Measurements from ENCODE around the gene MIOS. TPM values are rescaled to one million over a fixed set of nuclear protein-coding genes. Genes with fewer than 3 reads are reported as not detected.

The MIOS gene
- polyA plus RNA-seq, 3 donors: 18.3 to 32.6 (median 20.2) TPM

GRCh38 chr7:7524121-7524520 lies 42.6 kb upstream of the MIOS start:
- Histone ChIP-seq H3K9ac (ENCODE audit: insufficient read depth, low read length, poor library complexity, severe bottlenecking) (no peak overlapping the region), H3K79me2 (ENCODE audit: insufficient read depth, low read length) (no peaks in the 10 kb centered on the region), H3K4me2 (replicated peaks; ENCODE audit: extremely low read depth, low read length, poor library complexity, severe bottlenecking) (no peak overlapping the region), H3K27me3 (ENCODE audit: control insufficient read depth in 2 of 2, insufficient read depth in 2 of 2, low read length in 2 of 2) (no peaks in the 10 kb centered on the region), H3K9me3 (replicated peaks in 1 of 2; ENCODE audit: control insufficient read depth in 1 of 2, insufficient read depth in 1 of 2, low read length in 2 of 2) (no peaks in the 10 kb centered on the region), H4K20me1 (ENCODE audit: insufficient read depth, low read length) (no peaks in the 10 kb centered on the region), H3K4me3 (replicated peaks in 1 of 3; ENCODE audit: low read depth in 2 of 3, low read length in 3 of 3) (no peak overlapping the region), H3K36me3 (replicated peaks in 1 of 2; ENCODE audit: control insufficient read depth in 1 of 2, insufficient read depth in 2 of 2, low read length in 2 of 2) (no peaks in the 10 kb centered on the region), H3K4me1 (ENCODE audit: control insufficient read depth in 1 of 2, insufficient read depth in 2 of 2, low read length in 2 of 2) (no peaks in the 10 kb centered on the region), H2AFZ (ENCODE audit: insufficient read depth, low read depth, low read length, poor library complexity, severe bottlenecking) (no peak overlapping the region), H3K27ac (ENCODE audit: low read depth in 1 of 2, low read length in 2 of 2) (no peak overlapping the region)
- H3K36me3 Mint-ChIP-seq: no peaks in the 10 kb centered on the region
- intact Hi-C loops (cut with micrococcal nuclease): no loop called here
- WGBS (ENCODE audit: insufficient coverage): no CpG with 5 or more reads among the region's 3 CpGs
- no peak overlapping the region for H3K4me3 Mint-ChIP-seq
- no peak for DNase-seq
- H3K27ac Mint-ChIP-seq: no peak overlapping the region
- no peak for TF ChIP-seq CTCF (IDR thresholded peaks at IDR 0.05)
- peaks cover 0 to 5% (median 0%) of the 10 kb centered on the region in 7 donors for H3K9me3 Mint-ChIP-seq
- no peaks in the 10 kb centered on the region for H3K27me3 Mint-ChIP-seq (ENCODE audit: low read depth in 3 of 3)
- no peaks in the 10 kb centered on the region for H3K4me1 Mint-ChIP-seq

- no CpG with 5 or more reads among the region's 2 CpGs for WGBS (ENCODE audit: insufficient coverage)
- Histone ChIP-seq H3K9ac (ENCODE audit: insufficient read depth, low read length, poor library complexity, severe bottlenecking) (no peak overlapping the region), H4K20me1 (ENCODE audit: insufficient read depth, low read length) (no peaks in the 10 kb centered on the region), H3K27ac (ENCODE audit: low read depth in 1 of 2, low read length in 2 of 2) (no peak overlapping the region), H3K36me3 (replicated peaks in 1 of 2; ENCODE audit: control insufficient read depth in 1 of 2, insufficient read depth in 2 of 2, low read length in 2 of 2) (no peaks in the 10 kb centered on the region), H2AFZ (ENCODE audit: insufficient read depth, low read depth, low read length, poor library complexity, severe bottlenecking) (no peak overlapping the region), H3K27me3 (ENCODE audit: control insufficient read depth in 2 of 2, insufficient read depth in 2 of 2, low read length in 2 of 2) (no peaks in the 10 kb centered on the region), H3K9me3 (replicated peaks in 1 of 2; ENCODE audit: control insufficient read depth in 1 of 2, insufficient read depth in 1 of 2, low read length in 2 of 2) (no peaks in the 10 kb centered on the region), H3K4me1 (ENCODE audit: control insufficient read depth in 1 of 2, insufficient read depth in 2 of 2, low read length in 2 of 2) (no peaks in the 10 kb centered on the region), H3K4me3 (replicated peaks in 1 of 3; ENCODE audit: low read depth in 2 of 3, low read length in 3 of 3) (no peak overlapping the region), H3K79me2 (ENCODE audit: insufficient read depth, low read length) (no peaks in the 10 kb centered on the region), H3K4me2 (replicated peaks; ENCODE audit: extremely low read depth, low read length, poor library complexity, severe bottlenecking) (no peak overlapping the region)
- Mint-ChIP-seq H3K4me1 (no peaks in the 10 kb centered on the region), H3K36me3 (no peaks in the 10 kb centered on the region), H3K4me3 (no peak overlapping the region), H3K27me3 (ENCODE audit: low read depth in 3 of 3) (peaks cover 0 to 2% (median 0%) of the 10 kb centered on the region in 3 donors), H3K27ac (no peak overlapping the region), H3K9me3 (peaks cover 0 to 5% (median 0%) of the 10 kb centered on the region in 7 donors)
- no peak for DNase-seq
- intact Hi-C loops (cut with micrococcal nuclease): no loop called here
- no peak for TF ChIP-seq CTCF (IDR thresholded peaks at IDR 0.05)
Observed at GRCh38 chr7:7526006-7526405, 40.7 kb upstream of the MIOS start.
